LNCaP clone FGC (cell line): Measurements from ENCODE around the gene SAP30L.
A peak's percentile ranks its signal among the peaks of the same experiment; 100 is the strongest.

ENCODE experiments used
- DNase-seq: peaks from one replicate; pipeline ENCODE4 v3.0.0-alpha.2; 2011; ENCODE audit warnings: low read depth
- H3K4me3 ChIP-seq: 2 replicates; pipeline ENCODE4 v1.5.1; 2011; ENCODE audit warnings: mild to moderate bottlenecking, low read depth, low read length, control low read depth
- CTCF ChIP-seq: IDR thresholded peaks from 2 replicates; pipeline ENCODE4 v1.5.1; 2012; ENCODE audit warnings: mild to moderate bottlenecking; ENCODE audit not compliant: control insufficient read depth, insufficient read depth; ENCODE audit errors: extremely low read depth

Gene SAP30L

GRCh38 chr5:154403234-154403633 is 42.6 kb upstream of the SAP30L start:
- no peak overlapping the region for H3K4me3 ChIP-seq
- no peak for DNase-seq
- TF ChIP-seq CTCF, result no peak

- H3K4me3 ChIP-seq, result no peak overlapping the region
- DNase-seq, result no peak
- TF ChIP-seq CTCF, result no peak
Measured at GRCh38 chr5:154403776-154404387, 41.9 kb upstream of the SAP30L start.

- H3K4me3 ChIP-seq, result peak overlapping the region; percentile 17; the same call in 1 of the 2 replicates
- no peak for DNase-seq
- peak; percentile 96 for TF ChIP-seq CTCF
Measured at GRCh38 chr5:154405078-154405792, 40.6 kb upstream of the SAP30L start.

- H3K4me3 ChIP-seq, result no peak overlapping the region
- TF ChIP-seq CTCF, result no peak
- DNase-seq, result no peak
Measured at GRCh38 chr5:154406231-154406630, 39.6 kb upstream of the SAP30L start.

GRCh38 chr5:154406826-154407225 is 39.0 kb upstream of the SAP30L start:
- no peak for DNase-seq
- TF ChIP-seq CTCF, result no peak
- no peak overlapping the region for H3K4me3 ChIP-seq

- no peak for DNase-seq
- H3K4me3 ChIP-seq, result no peak overlapping the region
- no peak for TF ChIP-seq CTCF
Measured at GRCh38 chr5:154408811-154409210, 37.0 kb upstream of the SAP30L start.
